CD4-positive, alpha-beta T cell treated with Interleukin-6 for 4 hours (primary cell): Measurements from ENCODE around the gene RAB24.

ENCODE experiments used
- DNase-seq: peaks from one replicate; pipeline ENCODE4 v3.0.0-alpha.2; 2020; ENCODE audit warnings: mixed read lengths

Gene RAB24

GRCh38 chr5:177332896-177333260 lies 29.4 kb upstream of the RAB24 start:
- no peak for DNase-seq

- DNase-seq, result no peak
These were observed 28.7 kb upstream of the RAB24 start for GRCh38 chr5:177332031-177332895.

DNA sequence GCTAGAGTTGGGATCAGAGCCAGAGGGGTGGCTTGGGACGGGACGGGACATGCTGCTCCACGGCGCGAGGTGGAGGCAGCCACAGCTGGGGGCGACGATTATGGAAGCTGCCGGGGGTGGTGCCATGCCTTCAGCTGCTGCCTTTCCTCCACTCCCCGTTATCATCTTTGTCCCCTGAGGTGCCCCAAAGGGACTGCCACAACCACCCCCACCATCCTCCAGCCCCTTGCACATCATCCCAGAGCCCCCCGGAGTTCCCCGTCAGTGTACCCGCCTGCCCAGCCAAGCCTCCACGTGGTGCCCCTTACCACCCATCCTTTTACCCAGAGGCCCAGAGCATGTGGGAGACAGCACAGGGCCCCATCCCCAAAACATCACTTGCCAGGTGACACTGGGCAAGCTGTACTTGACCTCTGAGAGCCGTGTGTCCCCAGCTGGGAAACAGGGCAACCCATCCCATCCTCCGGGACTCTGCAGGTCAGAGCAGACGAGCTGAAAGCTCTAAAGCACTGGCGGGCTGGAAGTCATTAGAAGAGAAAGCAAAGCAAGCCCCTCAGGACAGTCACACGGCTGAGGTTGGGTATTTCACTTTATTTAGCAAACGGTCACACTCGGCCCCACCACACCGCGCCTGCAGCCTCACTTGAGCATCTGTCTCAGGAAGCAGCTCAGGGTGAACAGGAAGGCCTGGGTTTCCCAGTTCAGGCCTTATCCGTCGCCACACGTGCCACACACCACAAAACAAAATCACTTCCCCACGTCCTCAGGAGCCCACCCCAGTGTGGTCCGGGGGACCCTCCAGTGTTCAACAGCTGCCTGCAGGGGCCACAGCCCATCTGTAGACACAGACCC lies 27.7 kb upstream of the RAB24 start:
- no peak for DNase-seq

DNA sequence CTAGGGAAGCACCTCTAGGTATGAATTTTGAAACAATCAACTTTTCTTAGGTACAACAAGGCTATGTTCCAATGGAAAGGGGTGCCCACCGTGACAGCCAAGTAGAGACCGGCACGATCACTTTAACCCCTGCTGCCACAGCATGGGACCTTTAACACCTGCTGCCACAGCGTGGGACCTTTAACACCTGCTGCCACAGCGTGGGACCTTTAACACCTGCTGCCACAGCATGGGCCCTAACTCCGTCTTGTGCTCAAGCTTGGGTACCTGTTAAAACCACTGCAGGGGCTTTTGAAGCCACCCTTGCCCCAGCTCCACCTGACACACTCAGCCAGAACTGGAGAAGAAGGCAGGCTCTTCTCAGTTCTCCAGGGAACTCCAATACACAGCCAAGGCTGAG lies 26.4 kb upstream of the RAB24 start:
- no peak for DNase-seq

GRCh38 chr5:177328545-177329231 lies 25.2 kb upstream of the RAB24 start:
- no peak for DNase-seq

- no peak for DNase-seq
These were observed 24.3 kb upstream of the RAB24 start for GRCh38 chr5:177327539-177328522.

- no peak for DNase-seq
These were observed 22.4 kb upstream of the RAB24 start for GRCh38 chr5:177325868-177326381.

DNA sequence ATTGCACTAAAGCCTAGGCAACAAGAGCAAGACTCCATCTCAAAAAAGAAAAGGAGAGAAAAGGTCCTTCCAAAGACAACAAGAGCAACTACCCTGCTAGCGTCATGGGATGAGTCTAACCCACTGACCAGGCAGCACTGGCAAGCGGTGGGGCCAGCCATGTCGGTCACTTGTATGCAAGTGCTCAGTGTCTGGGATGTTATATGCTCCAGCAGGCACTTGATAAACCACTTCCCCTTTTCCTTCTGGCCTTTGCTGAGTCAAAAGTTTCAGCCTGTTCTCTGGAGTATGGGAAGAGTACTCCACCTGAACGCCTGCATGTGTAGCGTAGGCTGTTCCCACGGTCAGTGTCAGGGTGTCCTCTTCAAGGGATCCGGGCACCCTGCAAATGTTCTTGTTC lies 17.4 kb upstream of the RAB24 start:
- DNase-seq, result no peak

GRCh38 chr5:177319913-177320588 lies 16.5 kb upstream of the RAB24 start:
- no peak for DNase-seq

GRCh38 chr5:177317959-177318377 lies 14.4 kb upstream of the RAB24 start:
- DNase-seq, result peak; percentile 84

GRCh38 chr5:177316005-177316404 lies 12.5 kb upstream of the RAB24 start:
- no peak for DNase-seq

- DNase-seq, result no peak
These were observed 11.9 kb upstream of the RAB24 start for GRCh38 chr5:177315411-177315810.

GRCh38 chr5:177314376-177315342 lies 11.1 kb upstream of the RAB24 start:
- no peak for DNase-seq

DNA sequence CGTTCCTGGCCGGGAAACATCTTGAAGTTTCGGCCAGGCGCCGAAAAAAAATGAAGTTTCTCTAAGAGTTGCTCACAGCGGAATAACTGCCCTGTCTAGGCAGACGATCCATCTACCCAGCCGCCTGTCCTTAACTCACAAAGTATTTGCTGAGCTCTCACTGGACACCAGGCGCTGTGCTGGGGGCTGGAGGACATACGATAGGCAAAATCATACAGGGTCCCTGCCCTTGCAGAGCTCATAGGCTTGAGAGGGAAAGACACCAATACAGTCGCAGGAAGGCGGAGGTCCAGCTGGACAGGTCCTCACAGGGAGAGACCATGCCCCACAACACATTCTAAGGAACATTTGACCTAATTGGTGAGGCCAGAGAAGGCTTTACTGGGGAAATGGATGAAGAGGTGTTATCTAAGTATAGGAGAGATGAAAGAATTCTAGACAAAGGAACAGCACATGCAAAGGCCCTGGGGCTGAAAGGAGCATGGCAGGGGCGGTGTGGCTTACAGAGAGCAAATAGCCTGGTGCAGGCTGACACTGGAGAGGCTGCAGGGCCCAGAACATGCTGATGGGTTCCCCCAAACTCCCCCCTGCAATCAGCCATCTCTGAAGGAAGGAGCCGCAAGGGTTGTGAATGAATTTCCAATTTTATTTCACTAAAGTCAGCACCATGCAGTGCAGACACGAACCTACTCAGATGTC lies 10.2 kb upstream of the RAB24 start:
- no peak for DNase-seq

DNA sequence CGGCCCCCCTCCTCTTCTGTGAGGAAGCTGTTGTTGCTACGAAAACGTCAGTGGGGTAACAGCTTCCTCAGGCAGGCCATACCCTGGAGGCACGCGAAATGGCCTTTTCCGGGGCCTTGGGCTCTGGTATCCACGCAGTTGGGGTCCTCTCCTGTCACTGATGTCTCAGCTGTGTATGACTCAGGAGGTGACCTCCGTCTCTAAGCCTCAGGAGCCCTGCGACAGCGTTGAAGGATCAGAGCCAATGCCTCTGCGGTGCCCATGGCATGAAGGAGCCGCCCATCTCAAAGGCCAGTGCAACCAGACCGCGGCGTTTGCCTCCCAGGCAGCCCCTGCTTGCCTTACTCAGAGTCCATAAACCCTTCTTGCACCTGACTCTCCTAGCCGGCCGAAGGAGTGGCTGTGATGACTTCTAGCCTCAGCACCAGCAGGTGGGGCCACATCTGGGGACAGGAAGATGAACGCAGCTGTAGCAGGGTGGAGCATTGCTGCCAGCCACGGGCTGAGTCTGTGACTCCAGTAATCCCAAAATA lies 9.2 kb upstream of the RAB24 start:
- peak; percentile 39 for DNase-seq

DNA sequence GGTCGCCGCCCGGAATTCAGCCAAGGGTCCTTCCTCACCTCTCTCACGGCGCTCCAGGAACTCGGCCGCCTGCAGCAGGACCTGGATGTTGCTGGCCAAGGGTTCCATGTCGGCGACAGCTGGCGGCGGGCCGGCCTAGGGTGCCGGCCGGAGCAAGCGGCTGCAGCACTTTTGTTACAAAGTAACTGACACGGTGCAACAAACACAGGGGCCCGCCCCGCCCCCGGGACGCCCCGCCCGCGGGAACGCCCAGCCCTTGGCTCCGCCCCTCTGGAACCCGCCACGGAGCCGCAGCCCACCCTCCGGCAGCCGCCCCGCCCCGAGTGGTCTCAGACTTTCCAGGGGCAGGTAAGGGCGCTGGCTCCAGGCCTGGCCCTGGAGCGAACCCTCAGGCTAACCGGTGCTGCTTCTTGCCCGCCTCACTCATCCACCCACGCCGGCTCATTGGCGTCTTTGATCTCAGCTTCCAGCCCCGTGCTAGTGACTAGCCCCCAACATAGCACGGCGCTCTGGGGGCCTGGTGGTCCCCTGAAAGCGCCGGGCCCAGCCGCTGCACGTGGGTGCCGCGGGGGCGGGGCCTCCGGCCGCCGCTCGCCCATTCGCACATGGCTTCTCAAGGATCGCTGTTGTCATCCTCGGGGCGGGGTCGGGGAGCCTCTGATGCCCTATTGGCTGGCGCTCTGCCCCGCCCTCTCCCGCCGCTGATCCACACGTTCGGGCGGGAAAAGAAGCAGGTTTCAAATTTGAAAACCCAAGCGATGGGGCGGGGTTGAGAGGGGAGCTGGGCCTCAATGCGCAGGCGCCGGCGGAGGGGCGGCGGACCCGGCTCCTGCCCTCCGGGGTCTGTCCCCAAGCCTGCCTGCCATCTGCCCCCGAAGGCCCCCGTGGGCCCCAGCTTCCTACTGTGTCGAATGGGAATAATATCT lies 8.5 kb upstream of the RAB24 start, which contains the start of gene MXD3:
TSS of gene MXD3 (minus strand) at position 176 of the 926 bp plus-strand sequence. CDS start at position 108, 68 bp downstream.
- DNase-seq, result peak; percentile 98

DNA sequence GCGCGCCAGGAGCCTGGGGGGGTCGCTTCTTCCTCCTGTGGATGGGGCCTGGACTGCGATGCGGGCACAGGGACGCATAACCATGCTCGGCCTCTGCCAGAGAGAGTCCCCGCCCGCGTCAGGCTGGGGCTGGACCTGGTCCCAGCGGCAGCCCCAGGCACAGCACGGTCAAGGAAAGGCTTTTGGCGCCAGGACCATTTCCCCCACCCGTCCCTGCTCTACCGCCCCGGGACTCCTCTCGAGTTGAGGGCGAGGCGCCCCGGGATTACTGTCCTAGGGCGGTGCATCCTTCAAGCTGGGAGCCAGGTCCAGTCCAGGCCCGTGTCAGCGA lies 7.8 kb upstream of the RAB24 start:
- no peak for DNase-seq
